Aorta (tissue), 5 donors: Measurements from ENCODE around the gene FOXS1. TPM values are rescaled to one million over a fixed set of nuclear protein-coding genes. Genes with fewer than 3 reads are reported as not detected.

Experiments
- ATAC-seq: fragments of 200-7000 bp; cut with Tn5 transposase; one replicate; pipeline ENCODE4 v1.9.1; 2022; ENCODE audit warnings: moderate library complexity; ENCODE audit not compliant: low FRiP score
- DNase-seq, 2 donors: peaks; one replicate each; pipeline ENCODE4 v3.0.0-alpha.2; 2020
- H3K27ac ChIP-seq, 2 donors: one replicate each; pipeline ENCODE4 v1.5.1; 2013; ENCODE audit warnings: low read length in 2 of 2, mild to moderate bottlenecking in 2 of 2, moderate library complexity in 2 of 2, control low read depth in 1 of 2, inconsistent platforms in 1 of 2, low read depth in 1 of 2
- H3K27me3 ChIP-seq, 2 donors: one replicate each; pipeline ENCODE4 v1.6.1; 2013; ENCODE audit warnings: control low read depth in 1 of 2, low read length in 1 of 2, mild to moderate bottlenecking in 1 of 2, moderate library complexity in 1 of 2; ENCODE audit not compliant: insufficient read depth in 2 of 2, control insufficient read depth in 1 of 2
- H3K36me3 ChIP-seq, 2 donors: one replicate each; pipeline ENCODE4 v1.6.1; 2013; ENCODE audit warnings: control low read depth in 1 of 2, low read length in 1 of 2, mild to moderate bottlenecking in 1 of 2; ENCODE audit not compliant: insufficient read depth in 2 of 2, control insufficient read depth in 1 of 2
- H3K4me1 ChIP-seq, 2 donors: one replicate each; pipeline ENCODE4 v1.6.1; 2013; ENCODE audit warnings: low read length in 2 of 2, control low read depth in 1 of 2, mild to moderate bottlenecking in 1 of 2, moderate library complexity in 1 of 2; ENCODE audit not compliant: insufficient read depth in 2 of 2, control insufficient read depth in 1 of 2
- H3K4me3 ChIP-seq, 2 donors: one replicate each; pipeline ENCODE4 v1.5.1; 2013; ENCODE audit warnings: low read length in 2 of 2, control low read depth in 1 of 2, mild to moderate bottlenecking in 1 of 2
- H3K9me3 ChIP-seq: one replicate; pipeline ENCODE4 v1.6.1; 2013; ENCODE audit warnings: mild to moderate bottlenecking, low read length; ENCODE audit not compliant: control insufficient read depth
- WGBS, 2 donors: extraction: QIAGEN DNeasy Blood & Tissue Kit; methylation state at CpG; one replicate each; pipeline ENCODE4 v1.1.7; 2013; 5-methylcytosine and 5-hydroxymethylcytosine counted together
- intact Hi-C, 2 donors: fragments of 100-400 bp; cut with DNase I; formaldehyde crosslinking; loops; one replicate each; pipeline versions ENCODE4 v1.14.2 to v1.15.0; 2022
- polyA plus RNA-seq, 2 donors: library from polyadenylated mRNA; stranded (reverse); fragments of 200-250 nt; gene quantifications; one replicate each; pipeline ENCODE4 v1.2.3, GENCODE V29; 2013
- total RNA-seq, 2 donors: library from RNA; stranded (reverse); fragmentation: NEBNext Ultra II Directional; extraction: Animal tissue kit (Norgen Biotek cat#: 25700); gene quantifications; one replicate each; pipeline ENCODE4 v1.2.1, GENCODE V29; 2021
- donor health status: healthy with polysubstance abuse.
- donor health status: Bipolar disorder and iron deficiency.
- donor health status: DM: no; HTN: no; CAD: no.
- donor health status: DM: no; HTN: no; CAD: no.
- donor health status: DM: yes; HTN: yes; CAD: no.

FOXS1 gene
- total and polyA plus RNA-seq, 4 donors = 10.0 to 76.4 (median 15.8) TPM

- DNase-seq (no peak), ATAC-seq (no peak)
- Histone ChIP-seq H3K27me3 (no peaks in the 10 kb centered on the region), H3K4me1 (no peaks in the 10 kb centered on the region), H3K36me3 (no peaks in the 10 kb centered on the region), H3K4me3 (no peak overlapping the region), H3K9me3 (no peaks in the 10 kb centered on the region), H3K27ac (no peak overlapping the region)
- 95% methylated on average over 9 of the region's 9 CpGs for WGBS, 2 donors
- intact Hi-C loops = no loop called here
Observed at GRCh38 chr20:31863296-31864085, 18.1 kb upstream of the FOXS1 start.

GRCh38 chr20:31862506-31862905 is 17.1 kb upstream of the FOXS1 start:
- H3K36me3 ChIP-seq = no peaks in the 10 kb centered on the region
- 91 to 94% methylated on average over 8 of the region's 8 CpGs for WGBS, 2 donors
- no peaks in the 10 kb centered on the region for H3K9me3 ChIP-seq
- H3K27me3 ChIP-seq = no peaks in the 10 kb centered on the region
- intact Hi-C loops = no loop called here
- no peak overlapping the region for H3K27ac ChIP-seq
- H3K4me1 ChIP-seq = no peaks in the 10 kb centered on the region
- no peak overlapping the region for H3K4me3 ChIP-seq
- ATAC-seq = no peak
- no peak for DNase-seq

DNA sequence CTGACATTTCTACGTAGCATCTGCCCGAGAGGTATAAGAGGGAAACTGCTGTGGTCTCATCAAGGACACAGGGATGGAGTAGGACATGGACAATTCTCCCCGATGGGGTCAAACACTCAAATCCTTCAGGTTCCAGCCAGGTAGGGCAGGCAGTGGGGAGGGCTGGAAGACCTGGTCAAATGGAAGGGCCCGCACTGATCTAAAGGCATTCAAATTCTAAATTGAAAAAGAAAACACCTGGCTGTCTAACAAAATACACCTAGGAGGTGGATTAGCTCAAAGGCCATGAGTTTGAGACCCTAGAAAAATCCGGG is 16.7 kb upstream of the FOXS1 start:
- no peaks in the 10 kb centered on the region for H3K9me3 ChIP-seq
- intact Hi-C loops = no loop called here
- H3K4me1 ChIP-seq = no peaks in the 10 kb centered on the region
- H3K36me3 ChIP-seq = no peaks in the 10 kb centered on the region
- WGBS, 2 donors = 93 to 95% methylated on average over 5 of the region's 5 CpGs
- ATAC-seq (no peak), DNase-seq (no peak)
- no peak overlapping the region for H3K27ac ChIP-seq
- H3K27me3 ChIP-seq = no peaks in the 10 kb centered on the region
- H3K4me3 ChIP-seq = no peak overlapping the region

DNA sequence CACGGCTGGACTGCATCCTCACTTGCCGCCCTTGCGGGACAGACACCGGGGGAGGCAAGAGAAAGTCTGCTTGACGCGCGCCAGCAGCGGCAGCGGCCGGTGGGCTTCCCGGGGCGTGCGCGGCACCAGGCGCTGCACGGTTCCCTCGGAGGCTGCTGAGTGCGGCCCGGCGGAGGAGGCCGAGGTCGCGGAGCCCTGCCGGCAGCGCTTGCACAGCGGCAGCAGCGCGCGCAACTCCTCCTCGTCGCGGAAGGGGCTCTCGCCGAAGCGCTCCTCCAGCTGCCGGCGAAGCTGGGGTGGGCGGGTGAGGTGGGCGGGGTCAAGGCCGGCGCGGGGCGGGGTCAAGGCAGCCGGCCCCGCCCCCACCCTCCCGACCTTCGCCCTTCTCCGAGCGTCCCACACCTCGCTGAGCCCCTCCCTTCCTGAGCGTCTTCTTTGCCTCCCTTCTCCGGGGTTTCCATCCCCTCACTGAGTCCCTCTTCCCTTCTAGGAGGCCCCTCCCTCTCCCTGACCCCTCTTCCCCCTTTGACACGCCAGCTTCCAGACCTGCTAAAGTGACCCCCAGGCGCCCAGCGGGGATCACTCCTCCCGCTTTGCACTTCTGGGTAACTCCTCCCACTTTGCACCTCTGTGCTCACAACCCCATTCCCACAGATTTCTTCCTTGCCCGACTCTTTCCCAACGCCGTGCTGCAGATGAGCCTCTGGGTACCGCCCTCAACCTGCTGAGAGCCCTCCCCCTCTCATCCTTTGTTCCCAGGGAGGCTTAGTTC is 16.2 kb upstream of the FOXS1 start:
- intact Hi-C loops = no loop called here
- no peaks in the 10 kb centered on the region for H3K9me3 ChIP-seq
- no peaks in the 10 kb centered on the region for H3K36me3 ChIP-seq
- peak in 1 of 2 donors; percentile 89 for DNase-seq
- H3K4me1 ChIP-seq = no peaks in the 10 kb centered on the region
- no peak overlapping the region for H3K27ac ChIP-seq
- no peaks in the 10 kb centered on the region for H3K27me3 ChIP-seq
- ATAC-seq = peak; percentile 40
- no peak overlapping the region for H3K4me3 ChIP-seq
- 11 to 15% methylated on average over 48 to 60 of the region's 60 CpGs for WGBS, 2 donors

GRCh38 chr20:31861135-31861384 is 15.7 kb upstream of the FOXS1 start:
- peak; percentile 13 for ATAC-seq
- H3K36me3 ChIP-seq = no peaks in the 10 kb centered on the region
- H3K4me3 ChIP-seq = no peak overlapping the region
- peak; percentile 51 to 76 for DNase-seq
- no peaks in the 10 kb centered on the region for H3K27me3 ChIP-seq
- intact Hi-C loops = no loop called here
- WGBS, 2 donors = 2 to 4% methylated on average over 20 of the region's 20 CpGs
- H3K4me1 ChIP-seq = no peaks in the 10 kb centered on the region
- H3K9me3 ChIP-seq = no peaks in the 10 kb centered on the region
- H3K27ac ChIP-seq = no peak overlapping the region

DNA sequence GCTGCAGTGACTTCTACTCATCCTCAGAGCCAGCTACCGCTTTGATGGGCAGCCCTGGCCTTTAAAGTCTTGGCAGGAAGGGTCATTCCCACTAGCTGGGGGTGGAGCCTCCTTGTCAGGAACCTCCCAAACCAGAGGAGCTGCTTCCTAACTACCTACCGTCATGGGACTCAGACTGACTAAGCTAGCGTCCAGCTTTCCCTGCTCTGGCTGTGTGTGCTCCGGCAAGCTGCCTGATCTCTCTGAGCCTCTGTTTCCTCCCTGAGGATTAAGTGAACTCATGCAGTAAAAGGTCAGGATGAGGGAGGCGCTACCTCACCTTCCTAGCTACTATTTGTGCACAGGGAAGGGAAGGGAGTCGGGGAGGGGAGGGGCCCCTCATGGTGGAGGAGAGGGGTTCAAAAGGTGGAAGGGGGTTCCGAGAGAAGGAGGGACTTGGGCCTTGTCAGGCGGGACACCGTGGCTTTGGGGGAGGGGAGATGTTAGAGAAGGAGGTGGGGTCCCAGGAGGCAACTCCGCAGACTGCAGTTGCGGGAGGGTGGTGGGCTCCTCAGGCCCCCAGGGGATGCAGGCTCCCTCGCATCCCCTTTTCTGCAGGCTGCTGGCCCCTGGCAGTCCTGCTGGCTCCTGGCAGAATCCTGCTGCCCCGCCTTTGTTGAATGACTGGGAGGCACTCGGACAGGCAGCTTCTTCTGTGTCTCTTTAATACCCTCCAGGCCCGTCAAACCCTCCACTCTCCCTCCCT is 15.2 kb upstream of the FOXS1 start:
- peak; percentile 61 to 75 for DNase-seq
- intact Hi-C loops = no loop called here
- peak; percentile 8 for ATAC-seq
- Histone ChIP-seq H3K27me3 (no peaks in the 10 kb centered on the region), H3K9me3 (no peaks in the 10 kb centered on the region), H3K4me3 (no peak overlapping the region), H3K27ac (no peak overlapping the region), H3K4me1 (no peaks in the 10 kb centered on the region), H3K36me3 (no peaks in the 10 kb centered on the region)
- WGBS, 2 donors = 24 to 25% methylated on average over 14 to 15 of the region's 15 CpGs

GRCh38 chr20:31859998-31860380 is 14.6 kb upstream of the FOXS1 start:
- H3K36me3 ChIP-seq = no peaks in the 10 kb centered on the region
- no peaks in the 10 kb centered on the region for H3K27me3 ChIP-seq
- no peak overlapping the region for H3K27ac ChIP-seq
- no peaks in the 10 kb centered on the region for H3K9me3 ChIP-seq
- H3K4me3 ChIP-seq = no peak overlapping the region
- ATAC-seq (no peak), DNase-seq (no peak)
- intact Hi-C loops = loop anchor here in 1 of 2 donors (10.0 kb wide), 1 partner anchor 175 kb away; no protein-coding TSS in a partner anchor
- H3K4me1 ChIP-seq = no peaks in the 10 kb centered on the region
- 56 to 63% methylated on average over 7 of the region's 7 CpGs for WGBS, 2 donors

GRCh38 chr20:31859266-31859997 is 14.0 kb upstream of the FOXS1 start:
- ATAC-seq (no peak), DNase-seq (peak; percentile 24 to 40)
- 90 to 93% methylated on average over 5 of the region's 5 CpGs for WGBS, 2 donors
- Histone ChIP-seq H3K4me3 (no peak overlapping the region), H3K9me3 (no peaks in the 10 kb centered on the region), H3K27ac (no peak overlapping the region), H3K27me3 (no peaks in the 10 kb centered on the region), H3K36me3 (no peaks in the 10 kb centered on the region), H3K4me1 (no peaks in the 10 kb centered on the region)
- intact Hi-C loops = loop anchor here in 1 of 2 donors (10.0 kb wide), 1 partner anchor 175 kb away; no protein-coding TSS in a partner anchor
